Omental fat pad (tissue), 4 donors: ENCODE data around the gene ADAMTSL5. TPM values are rescaled to one million over a fixed set of nuclear protein-coding genes. Genes with fewer than 3 reads are reported as not detected.
"Not testable (repeated sequence)": the region's sequence is repeated elsewhere in the genome, so short reads cannot be mapped to it uniquely, and the experiment has no call there.

Experiments used
- ATAC-seq: fragments of 150-250 bp; one replicate; pipeline ENCODE4 v1.9.1; 2016; ENCODE audit warnings: mild to moderate bottlenecking, moderate library complexity; ENCODE audit not compliant: low FRiP score
- DNase-seq: peaks from one replicate; pipeline ENCODE4 v3.0.0-alpha.2; 2019; ENCODE audit warnings: low spot score
- total RNA-seq, 4 donors: library from RNA; depleted of rRNA; stranded (reverse); fragments of >200 nt; gene quantifications; one replicate each; pipeline ENCODE4 v1.1.0, GENCODE V29; 2016
- TF ChIP-seq, protein P1 (sequence below), 3 donors: fragments of 450-650 bp; IDR thresholded peaks; one replicate each; pipeline ENCODE4 v1.5.1; 2016 to 2017; ENCODE audit warnings: antibody characterized with exemption in 3 of 3, mild to moderate bottlenecking in 3 of 3, moderate library complexity in 2 of 3

ADAMTSL5 gene
- total RNA-seq, 4 donors from 2014 or later = 0.60 to 4.3 (median 0.89) TPM

DNA sequence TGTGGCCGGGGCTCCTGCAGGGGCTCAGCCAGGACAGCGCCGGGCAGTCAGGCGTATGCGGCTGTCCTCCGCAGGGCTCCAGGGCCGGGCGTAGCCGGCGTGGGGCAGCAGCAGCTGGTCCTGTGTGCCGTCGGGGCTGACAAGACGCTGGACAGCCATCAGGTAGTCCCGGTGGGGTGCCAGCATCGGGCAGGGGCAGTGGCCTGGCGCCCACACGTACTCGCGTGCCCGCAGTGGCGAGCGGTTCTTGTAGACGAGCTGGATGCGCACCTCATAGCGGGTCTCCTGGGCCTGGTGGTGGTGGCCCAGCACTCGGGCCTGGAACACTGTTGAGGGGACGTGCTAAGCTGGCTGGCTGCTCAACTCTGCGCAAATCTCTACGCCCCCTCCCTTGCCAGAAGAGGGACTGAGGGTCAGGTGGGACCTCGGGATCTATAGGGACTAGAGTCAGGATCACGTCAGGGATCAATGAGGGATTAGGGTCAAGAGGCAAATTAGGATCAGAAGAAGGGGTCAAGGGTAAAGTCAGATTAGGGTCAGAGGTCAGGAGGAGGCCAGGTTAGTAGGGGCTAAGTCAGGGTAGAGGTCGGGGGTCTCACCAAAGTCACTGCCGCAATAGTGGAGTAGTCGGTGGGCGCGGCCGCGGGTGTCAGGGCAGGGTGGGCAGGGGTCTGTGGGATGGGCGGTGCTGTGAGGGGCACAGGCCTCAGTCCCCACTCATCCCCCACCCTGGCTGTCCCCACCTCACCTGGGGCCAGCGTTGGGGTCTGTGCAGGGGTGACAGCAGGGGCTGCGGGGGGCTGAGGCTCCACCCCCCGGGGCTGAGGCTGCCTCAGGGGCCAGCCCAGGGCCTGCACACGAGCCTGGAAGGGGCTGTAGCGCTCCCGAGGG lies 6.6 kb downstream of the ADAMTSL5 start:
- TF ChIP-seq, protein P1, sequence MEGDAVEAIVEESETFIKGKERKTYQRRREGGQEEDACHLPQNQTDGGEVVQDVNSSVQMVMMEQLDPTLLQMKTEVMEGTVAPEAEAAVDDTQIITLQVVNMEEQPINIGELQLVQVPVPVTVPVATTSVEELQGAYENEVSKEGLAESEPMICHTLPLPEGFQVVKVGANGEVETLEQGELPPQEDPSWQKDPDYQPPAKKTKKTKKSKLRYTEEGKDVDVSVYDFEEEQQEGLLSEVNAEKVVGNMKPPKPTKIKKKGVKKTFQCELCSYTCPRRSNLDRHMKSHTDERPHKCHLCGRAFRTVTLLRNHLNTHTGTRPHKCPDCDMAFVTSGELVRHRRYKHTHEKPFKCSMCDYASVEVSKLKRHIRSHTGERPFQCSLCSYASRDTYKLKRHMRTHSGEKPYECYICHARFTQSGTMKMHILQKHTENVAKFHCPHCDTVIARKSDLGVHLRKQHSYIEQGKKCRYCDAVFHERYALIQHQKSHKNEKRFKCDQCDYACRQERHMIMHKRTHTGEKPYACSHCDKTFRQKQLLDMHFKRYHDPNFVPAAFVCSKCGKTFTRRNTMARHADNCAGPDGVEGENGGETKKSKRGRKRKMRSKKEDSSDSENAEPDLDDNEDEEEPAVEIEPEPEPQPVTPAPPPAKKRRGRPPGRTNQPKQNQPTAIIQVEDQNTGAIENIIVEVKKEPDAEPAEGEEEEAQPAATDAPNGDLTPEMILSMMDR (IDR thresholded peaks at IDR 0.05) = no peak
- DNase-seq (no peak), ATAC-seq (no peak)

DNA sequence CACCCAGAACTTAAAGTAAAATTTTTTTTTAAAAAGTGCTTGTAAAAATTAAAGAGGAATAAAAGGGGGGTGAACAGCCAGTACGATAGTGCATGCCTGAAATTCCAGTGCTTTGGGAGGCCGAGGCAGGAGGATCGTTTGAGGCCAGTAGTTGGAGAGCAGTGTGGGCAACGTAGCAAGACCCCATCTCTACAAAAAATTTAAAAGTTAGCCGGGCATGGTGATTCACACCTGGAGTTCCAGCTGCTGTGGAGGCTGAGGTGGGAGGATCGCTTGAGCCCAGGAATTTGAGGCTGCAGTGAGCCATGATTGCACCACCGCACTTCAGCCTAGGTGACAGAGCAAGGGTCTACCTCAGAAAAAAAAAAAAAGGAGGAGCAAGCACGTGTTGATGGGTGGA lies 7.8 kb downstream of the ADAMTSL5 start:
- TF ChIP-seq, protein P1 (IDR thresholded peaks at IDR 0.05) = no peak
- DNase-seq (no peak), ATAC-seq (no peak)

DNA sequence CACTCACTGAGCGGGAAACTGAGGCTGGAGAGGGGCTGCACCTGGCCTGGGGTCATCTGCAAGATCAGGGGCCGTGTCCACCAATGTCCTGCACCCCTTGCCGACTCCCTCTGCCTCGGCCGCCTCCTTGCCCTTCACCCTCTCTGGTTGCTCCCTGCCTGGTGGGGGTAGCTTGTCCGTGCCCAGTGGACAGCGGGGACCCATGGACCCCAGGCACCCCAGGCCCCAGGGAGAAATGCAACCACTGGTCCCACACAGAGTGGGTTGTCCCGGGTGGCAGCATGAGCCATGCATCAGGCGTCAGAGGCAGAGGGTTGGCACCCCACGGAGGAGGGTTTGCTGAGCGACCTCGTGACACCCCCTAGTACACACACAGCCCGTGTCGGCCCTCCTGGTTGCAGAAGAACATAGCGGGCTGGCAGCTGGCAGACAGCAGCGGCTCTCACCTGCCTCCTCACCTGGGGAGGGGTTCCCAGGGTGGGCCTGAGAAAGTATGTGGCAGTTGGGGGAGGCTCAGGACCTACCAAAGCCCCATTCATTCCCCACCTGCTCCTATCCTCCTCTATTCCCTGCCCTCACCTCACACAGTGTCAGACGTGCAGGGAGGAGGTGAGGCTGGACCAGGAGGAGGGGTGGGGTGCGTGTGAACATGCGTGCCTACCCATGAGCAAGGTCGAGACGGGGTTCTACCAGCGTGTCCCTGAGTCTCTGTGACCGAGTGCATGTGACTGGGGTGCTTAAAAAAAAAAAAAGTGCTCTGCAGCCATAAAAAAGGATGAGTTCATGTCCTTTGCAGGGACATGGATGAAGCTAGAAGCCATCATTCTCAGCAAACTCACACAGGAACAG lies 8.7 kb downstream of the ADAMTSL5 start:
- DNase-seq (no peak), ATAC-seq (no peak)
- TF ChIP-seq, protein P1 (IDR thresholded peaks at IDR 0.05) = no peak

DNA sequence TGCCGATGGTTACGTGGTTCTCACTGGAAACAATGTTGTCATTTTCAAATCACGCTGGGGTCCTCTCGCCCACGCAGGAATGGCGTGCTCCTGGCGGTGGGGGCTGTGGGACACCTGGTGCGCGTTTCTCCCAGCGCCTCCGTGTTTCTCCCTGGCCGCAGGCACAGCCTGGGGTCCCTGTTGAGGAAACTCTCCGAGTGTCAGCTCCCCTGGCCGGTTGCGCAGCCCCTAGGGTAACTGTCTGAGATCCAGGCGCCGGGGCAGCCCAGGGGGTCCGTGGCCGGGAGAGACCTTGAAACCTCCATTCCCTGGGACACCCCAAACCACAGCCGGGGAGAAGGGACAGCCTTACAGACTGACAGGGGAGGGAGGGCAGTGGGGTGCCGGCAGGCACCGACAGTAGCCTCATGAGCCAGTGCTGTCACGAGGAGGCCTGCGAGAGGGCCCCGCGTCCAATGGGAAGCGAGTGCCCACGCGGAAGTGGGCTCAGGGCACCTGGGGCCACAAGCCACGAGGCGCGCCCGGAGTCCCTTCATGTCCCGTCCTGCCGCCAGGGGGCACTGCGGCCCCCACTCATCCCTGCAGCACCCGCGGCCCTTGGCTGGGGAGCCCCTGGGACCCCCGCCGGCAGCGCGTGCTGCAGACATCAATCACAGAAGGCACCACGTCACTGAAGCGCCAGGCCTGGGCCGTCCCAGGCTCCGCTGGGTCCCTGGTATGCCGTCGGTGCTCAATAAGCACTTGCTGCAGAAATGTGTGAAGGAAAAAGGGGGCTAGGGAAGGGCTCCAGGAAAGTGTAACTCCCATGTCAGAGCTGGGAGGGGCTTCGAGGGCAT lies 9.5 kb downstream of the ADAMTSL5 start:
- no peak for DNase-seq
- TF ChIP-seq, protein P1 (IDR thresholded peaks at IDR 0.05) = peak in 1 of 3 donors; percentile 34
- ATAC-seq = no peak

DNA sequence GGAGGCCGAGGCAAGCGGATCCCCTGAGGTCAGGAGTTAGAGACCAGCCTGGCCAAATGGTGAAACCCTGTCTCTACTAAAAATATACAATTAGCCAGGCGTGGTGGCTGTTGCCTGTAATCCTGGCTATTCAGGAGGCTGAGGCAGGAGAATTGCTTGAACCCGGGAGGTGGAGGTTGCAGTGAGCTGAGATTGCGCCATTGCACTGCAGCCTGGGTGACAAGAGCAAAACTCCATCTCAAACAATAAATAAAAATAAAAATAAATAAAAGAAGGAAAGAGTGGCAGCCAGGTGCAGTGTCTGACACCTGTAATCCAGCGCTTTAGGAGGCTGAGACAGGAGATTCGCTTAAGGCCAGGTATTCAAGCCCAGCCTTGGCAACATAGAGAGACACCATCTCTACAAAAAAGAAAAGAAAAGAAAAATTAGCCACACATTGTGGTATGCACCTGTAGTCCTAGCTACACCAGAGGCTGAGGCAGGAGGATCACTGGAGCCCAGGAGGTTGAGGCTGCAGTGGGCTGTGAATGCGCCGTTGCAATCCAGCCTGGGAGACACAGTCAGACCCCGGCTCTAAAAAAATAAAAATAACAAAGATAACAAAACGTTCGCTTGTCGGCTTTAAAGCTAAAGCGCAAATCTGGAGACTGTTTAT lies 10.3 kb downstream of the ADAMTSL5 start:
- TF ChIP-seq, protein P1 (IDR thresholded peaks at IDR 0.05) = no peak
- ATAC-seq = no peak
- no peak for DNase-seq

DNA sequence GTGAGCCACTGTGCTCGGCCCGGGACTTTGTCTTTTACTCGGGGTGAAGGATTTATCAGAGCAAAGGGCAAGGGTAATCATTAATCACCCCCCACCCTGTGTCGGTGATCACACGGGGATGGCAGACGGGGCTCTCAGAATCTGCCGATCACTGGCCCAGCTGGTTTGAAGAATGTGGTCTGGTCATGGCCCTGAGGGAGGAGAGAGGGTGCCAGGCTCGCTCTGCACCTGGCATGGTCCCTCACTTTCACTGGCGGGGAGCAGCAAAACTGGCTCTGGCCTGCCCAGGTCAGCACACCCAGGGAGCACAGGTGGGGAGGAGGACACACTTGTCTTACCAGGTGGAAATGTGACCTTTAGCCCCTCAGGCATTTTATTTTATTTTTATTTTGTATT lies 11.6 kb downstream of the ADAMTSL5 start:
- DNase-seq = no peak
- no peak for ATAC-seq
- TF ChIP-seq, protein P1 (IDR thresholded peaks at IDR 0.05) = no peak

DNA sequence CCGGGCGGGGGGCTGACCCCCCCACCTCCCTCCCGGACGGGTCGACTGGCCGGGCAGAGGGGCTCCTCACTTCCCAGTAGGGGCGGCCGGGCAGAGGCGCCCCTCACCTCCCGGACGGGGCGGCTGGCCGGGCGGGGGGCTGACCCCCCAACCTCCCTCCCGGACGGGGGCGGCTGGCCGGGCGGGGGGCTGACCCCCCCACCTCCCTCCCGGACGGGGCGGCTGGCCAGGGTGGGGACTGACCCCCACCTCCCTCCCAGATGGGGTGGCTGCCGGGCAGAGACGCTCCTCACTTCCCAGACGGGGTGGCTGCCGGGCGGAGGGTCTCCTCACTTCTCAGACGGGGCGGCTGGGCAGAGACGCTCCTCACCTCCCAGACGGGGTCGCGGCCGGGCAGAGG lies 13.6 kb downstream of the ADAMTSL5 start:
- not testable (repeated sequence) for DNase-seq, ATAC-seq
